Measurements from ENCODE around the gene TMBIM4. TPM values are rescaled to one million over a fixed set of nuclear protein-coding genes. Genes with fewer than 3 reads are reported as not detected.

Gene TMBIM4
- total RNA-seq, 1 experiment from 2014 or later, result 51.1 TPM

GRCh38 chr12:66109056-66109455 lies 60.7 kb downstream of the TMBIM4 start:
- ATAC-seq (no peak), DNase-seq (ENCODE audit: low read depth, low spot score) (no peak)
- H3K4me3 ChIP-seq (replicated peaks in 1 of 2; ENCODE audit: low read depth in 1 of 2, low read length in 2 of 2), result no peak overlapping the region
- intact Hi-C loops (cut with micrococcal nuclease), result loop anchor here (5.0 kb wide), 2 partner anchors 802 to 1217 kb away; no protein-coding TSS in a partner anchor
- ChIA-PET CTCF (no interaction called here), RAD21 (ENCODE audit: low non-redundant PET in 1 of 2, low total read pairs in 2 of 2, uncharacterized antibody in 2 of 2, unreplicated experiment in 2 of 2) (no interaction called here), POLR2A (no interaction called here)
- H3K27ac ChIP-seq (ENCODE audit: low read depth, low read length), result no peak overlapping the region
- H2AFZ ChIP-seq (ENCODE audit: low read depth, low read length, poor library complexity, severe bottlenecking), result no peak overlapping the region
- H3K9ac ChIP-seq (ENCODE audit: low read length), result no peak overlapping the region
- no peaks in the 10 kb centered on the region for H3K9me2 ChIP-seq (ENCODE audit: insufficient read depth)
- H3K9me3 ChIP-seq (ENCODE audit: control insufficient read depth in 1 of 2, insufficient read depth in 1 of 2, low read depth in 1 of 2, low read length in 2 of 2), result no peaks in the 10 kb centered on the region
- no peaks in the 10 kb centered on the region for H3K27me3 ChIP-seq (ENCODE audit: insufficient read depth, low read length)
- H3K36me3 ChIP-seq (ENCODE audit: control insufficient read depth in 1 of 2, insufficient read depth in 2 of 2, low read length in 2 of 2), result no peaks in the 10 kb centered on the region
- no TSS peak for BruUV-seq (replicated peaks)
- H4K20me1 ChIP-seq (ENCODE audit: insufficient read depth), result no peaks in the 10 kb centered on the region
- H3K79me2 ChIP-seq (ENCODE audit: insufficient read depth, low read length), result no peaks in the 10 kb centered on the region
- H3K4me2 ChIP-seq (ENCODE audit: low read length), result no peak overlapping the region
- H3K4me1 ChIP-seq (ENCODE audit: control insufficient read depth in 1 of 2, insufficient read depth in 2 of 2, low read length in 2 of 2), result peaks cover 4 to 11% of the 10 kb centered on the region in 2 experiments; a peak in 3 of 4 replicates
- TF ChIP-seq, protein P1, sequence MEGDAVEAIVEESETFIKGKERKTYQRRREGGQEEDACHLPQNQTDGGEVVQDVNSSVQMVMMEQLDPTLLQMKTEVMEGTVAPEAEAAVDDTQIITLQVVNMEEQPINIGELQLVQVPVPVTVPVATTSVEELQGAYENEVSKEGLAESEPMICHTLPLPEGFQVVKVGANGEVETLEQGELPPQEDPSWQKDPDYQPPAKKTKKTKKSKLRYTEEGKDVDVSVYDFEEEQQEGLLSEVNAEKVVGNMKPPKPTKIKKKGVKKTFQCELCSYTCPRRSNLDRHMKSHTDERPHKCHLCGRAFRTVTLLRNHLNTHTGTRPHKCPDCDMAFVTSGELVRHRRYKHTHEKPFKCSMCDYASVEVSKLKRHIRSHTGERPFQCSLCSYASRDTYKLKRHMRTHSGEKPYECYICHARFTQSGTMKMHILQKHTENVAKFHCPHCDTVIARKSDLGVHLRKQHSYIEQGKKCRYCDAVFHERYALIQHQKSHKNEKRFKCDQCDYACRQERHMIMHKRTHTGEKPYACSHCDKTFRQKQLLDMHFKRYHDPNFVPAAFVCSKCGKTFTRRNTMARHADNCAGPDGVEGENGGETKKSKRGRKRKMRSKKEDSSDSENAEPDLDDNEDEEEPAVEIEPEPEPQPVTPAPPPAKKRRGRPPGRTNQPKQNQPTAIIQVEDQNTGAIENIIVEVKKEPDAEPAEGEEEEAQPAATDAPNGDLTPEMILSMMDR (IDR thresholded peaks at IDR 0.05 in 2 of 3, conservative IDR thresholded peaks at IDR 0.05 in 1 of 3; ENCODE audit: borderline replicate concordance in 1 of 3, insufficient read depth in 1 of 3, low read depth in 2 of 3, low read length in 2 of 3), result no peak
- TF ChIP-seq ZBTB33 (IDR thresholded peaks at IDR 0.05; ENCODE audit: extremely low read depth, insufficient replicate concordance, low read length) (no peak), POLR2A (IDR thresholded peaks at IDR 0.05; ENCODE audit: borderline replicate concordance, extremely low read depth, insufficient read depth, insufficient read length) (no peak), CEBPB (IDR thresholded peaks at IDR 0.05; ENCODE audit: low read depth) (no peak), ZNF274 (IDR thresholded peaks at IDR 0.05; ENCODE audit: low read depth, low read length) (no peak), REST (IDR thresholded peaks at IDR 0.05; ENCODE audit: low read depth) (no peak), EZH2phosphoT487 (IDR thresholded peaks at IDR 0.05; ENCODE audit: borderline replicate concordance) (no peak), CBX3 (IDR thresholded peaks at IDR 0.05; ENCODE audit: low read depth) (no peak), SRF (IDR thresholded peaks at IDR 0.05; ENCODE audit: low read depth) (no peak), YY1 (IDR thresholded peaks at IDR 0.05; ENCODE audit: extremely low read depth, insufficient replicate concordance, low read depth, low read length) (no peak), ZFX (IDR thresholded peaks at IDR 0.05) (no peak), RAD21 (IDR thresholded peaks at IDR 0.05; ENCODE audit: low read depth) (no peak), POLR2AphosphoS5 (IDR thresholded peaks at IDR 0.05; ENCODE audit: low read depth, low read length) (no peak), JUND (IDR thresholded peaks at IDR 0.05) (no peak), EZH2 (IDR thresholded peaks at IDR 0.05) (no peak), ELF1 (IDR thresholded peaks at IDR 0.05; ENCODE audit: borderline replicate concordance, low read depth) (no peak), SIN3A (IDR thresholded peaks at IDR 0.05; ENCODE audit: low read depth) (no peak), SP1 (IDR thresholded peaks at IDR 0.05; ENCODE audit: low read depth) (no peak)
- TF ChIP-seq, protein P2, sequence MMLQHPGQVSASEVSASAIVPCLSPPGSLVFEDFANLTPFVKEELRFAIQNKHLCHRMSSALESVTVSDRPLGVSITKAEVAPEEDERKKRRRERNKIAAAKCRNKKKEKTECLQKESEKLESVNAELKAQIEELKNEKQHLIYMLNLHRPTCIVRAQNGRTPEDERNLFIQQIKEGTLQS (IDR thresholded peaks at IDR 0.05), result no peak
- TF ChIP-seq, protein P3, sequence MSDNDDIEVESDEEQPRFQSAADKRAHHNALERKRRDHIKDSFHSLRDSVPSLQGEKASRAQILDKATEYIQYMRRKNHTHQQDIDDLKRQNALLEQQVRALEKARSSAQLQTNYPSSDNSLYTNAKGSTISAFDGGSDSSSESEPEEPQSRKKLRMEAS (IDR thresholded peaks at IDR 0.05), result no peak
